NB4 (cell line): Measurements from ENCODE around the gene SLC1A4.
"Not testable (repeated sequence)": the region's sequence is repeated elsewhere in the genome, so short reads cannot be mapped to it uniquely, and the experiment has no call there.

Experiments
- DNase-seq: peaks from one replicate; pipeline ENCODE4 v3.0.0; 2010; ENCODE audit warnings: low read depth
- H3K4me3 ChIP-seq: one replicate; pipeline ENCODE4 v1.5.1; 2011; ENCODE audit warnings: mild to moderate bottlenecking, low read depth, low read length, moderate library complexity
- CTCF ChIP-seq: IDR thresholded peaks from one replicate; pipeline ENCODE4 v1.5.1; 2012; ENCODE audit warnings: low read depth, low read length
- MAX ChIP-seq: IDR thresholded peaks from 2 replicates; pipeline ENCODE4 v1.6.1; 2011; ENCODE audit warnings: low read depth, low read length
- MYC ChIP-seq: IDR thresholded peaks from 2 replicates; pipeline ENCODE4 v1.6.1; 2011; ENCODE audit warnings: low read depth, low read length
- POLR2A ChIP-seq: IDR thresholded peaks from 2 replicates; pipeline ENCODE4 v1.6.1; 2011; ENCODE audit warnings: mild to moderate bottlenecking; ENCODE audit not compliant: insufficient read length; ENCODE audit errors: extremely low read depth

SLC1A4 gene

GRCh38 chr2:64963719-64964118, 25.5 kb upstream of the SLC1A4 start:
- H3K4me3 ChIP-seq = no peak overlapping the region
- TF ChIP-seq MYC = no peak
- TF ChIP-seq MAX = no peak
- TF ChIP-seq POLR2A = no peak
- TF ChIP-seq CTCF = no peak
- no peak for DNase-seq

- TF ChIP-seq MYC = no peak
- TF ChIP-seq CTCF = no peak
- TF ChIP-seq MAX = no peak
- TF ChIP-seq POLR2A = no peak
- no peak for DNase-seq
- H3K4me3 ChIP-seq = no peak overlapping the region
Measured at GRCh38 chr2:64966017-64966416, 23.2 kb upstream of the SLC1A4 start.

- no peak overlapping the region for H3K4me3 ChIP-seq
- DNase-seq = no peak
- TF ChIP-seq CTCF = no peak
- no peak for TF ChIP-seq POLR2A
- TF ChIP-seq MAX = no peak
- no peak for TF ChIP-seq MYC
Measured at GRCh38 chr2:64966839-64967238, 22.4 kb upstream of the SLC1A4 start.

- H3K4me3 ChIP-seq = no peak overlapping the region
- TF ChIP-seq POLR2A = no peak
- no peak for DNase-seq
Measured at GRCh38 chr2:64967601-64968000, 21.6 kb upstream of the SLC1A4 start.

- not testable (repeated sequence) for DNase-seq
Measured at GRCh38 chr2:64969086-64969485, 20.1 kb upstream of the SLC1A4 start.

GRCh38 chr2:64970495-64970894, 18.7 kb upstream of the SLC1A4 start:
- no peak overlapping the region for H3K4me3 ChIP-seq
- DNase-seq = no peak

More at GRCh38 chr2:64969086-64969485, 20.1 kb upstream of the SLC1A4 start:
- not testable (repeated sequence) for H3K4me3 ChIP-seq

More at GRCh38 chr2:64970495-64970894, 18.7 kb upstream of the SLC1A4 start:
- no peak for TF ChIP-seq CTCF
- no peak for TF ChIP-seq MAX
- TF ChIP-seq MYC = no peak
- no peak for TF ChIP-seq POLR2A
